C4-2B (cell line): ENCODE measurements around the gene LRFN2.

ENCODE experiments used
- ZFX ChIP-seq: fragments of 450-650 bp; IDR thresholded peaks from 2 replicates; pipeline ENCODE4 v1.6.1; 2017
- TF ChIP-seq, protein P1 (sequence below): fragments of 450-650 bp; conservative IDR thresholded peaks from 2 replicates; pipeline ENCODE4 v1.5.1; 2017; ENCODE audit warnings: mild to moderate bottlenecking

DNA sequence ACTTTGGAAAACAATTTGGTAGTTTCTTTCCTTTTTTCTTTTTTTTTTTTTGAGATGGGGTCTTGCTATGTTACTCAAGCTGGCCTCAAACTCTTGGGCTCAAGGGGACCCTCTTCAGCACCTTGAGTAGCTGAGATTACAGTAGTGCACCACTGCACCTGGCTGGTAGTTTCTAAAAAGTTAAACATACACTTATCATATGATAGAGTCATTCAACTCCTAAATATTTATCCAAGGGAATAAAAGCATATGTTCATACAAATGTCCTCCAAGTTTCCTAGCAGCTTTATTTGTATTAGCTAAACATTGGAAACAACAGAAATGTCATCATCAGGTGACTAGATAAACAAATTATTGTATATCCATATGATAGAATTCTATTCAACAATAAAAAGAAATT is 213.9 kb downstream of the LRFN2 start:
- TF ChIP-seq, protein P1, sequence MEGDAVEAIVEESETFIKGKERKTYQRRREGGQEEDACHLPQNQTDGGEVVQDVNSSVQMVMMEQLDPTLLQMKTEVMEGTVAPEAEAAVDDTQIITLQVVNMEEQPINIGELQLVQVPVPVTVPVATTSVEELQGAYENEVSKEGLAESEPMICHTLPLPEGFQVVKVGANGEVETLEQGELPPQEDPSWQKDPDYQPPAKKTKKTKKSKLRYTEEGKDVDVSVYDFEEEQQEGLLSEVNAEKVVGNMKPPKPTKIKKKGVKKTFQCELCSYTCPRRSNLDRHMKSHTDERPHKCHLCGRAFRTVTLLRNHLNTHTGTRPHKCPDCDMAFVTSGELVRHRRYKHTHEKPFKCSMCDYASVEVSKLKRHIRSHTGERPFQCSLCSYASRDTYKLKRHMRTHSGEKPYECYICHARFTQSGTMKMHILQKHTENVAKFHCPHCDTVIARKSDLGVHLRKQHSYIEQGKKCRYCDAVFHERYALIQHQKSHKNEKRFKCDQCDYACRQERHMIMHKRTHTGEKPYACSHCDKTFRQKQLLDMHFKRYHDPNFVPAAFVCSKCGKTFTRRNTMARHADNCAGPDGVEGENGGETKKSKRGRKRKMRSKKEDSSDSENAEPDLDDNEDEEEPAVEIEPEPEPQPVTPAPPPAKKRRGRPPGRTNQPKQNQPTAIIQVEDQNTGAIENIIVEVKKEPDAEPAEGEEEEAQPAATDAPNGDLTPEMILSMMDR: no peak
- no peak for TF ChIP-seq ZFX
